Measurements from ENCODE around the gene EFNA5. TPM values are rescaled to one million over a fixed set of nuclear protein-coding genes. Genes with fewer than 3 reads are reported as not detected.

The EFNA5 gene
- total RNA-seq, 2 donors from 2014 or later, result 9.7 to 11.1 TPM

- TF ChIP-seq, protein P1, sequence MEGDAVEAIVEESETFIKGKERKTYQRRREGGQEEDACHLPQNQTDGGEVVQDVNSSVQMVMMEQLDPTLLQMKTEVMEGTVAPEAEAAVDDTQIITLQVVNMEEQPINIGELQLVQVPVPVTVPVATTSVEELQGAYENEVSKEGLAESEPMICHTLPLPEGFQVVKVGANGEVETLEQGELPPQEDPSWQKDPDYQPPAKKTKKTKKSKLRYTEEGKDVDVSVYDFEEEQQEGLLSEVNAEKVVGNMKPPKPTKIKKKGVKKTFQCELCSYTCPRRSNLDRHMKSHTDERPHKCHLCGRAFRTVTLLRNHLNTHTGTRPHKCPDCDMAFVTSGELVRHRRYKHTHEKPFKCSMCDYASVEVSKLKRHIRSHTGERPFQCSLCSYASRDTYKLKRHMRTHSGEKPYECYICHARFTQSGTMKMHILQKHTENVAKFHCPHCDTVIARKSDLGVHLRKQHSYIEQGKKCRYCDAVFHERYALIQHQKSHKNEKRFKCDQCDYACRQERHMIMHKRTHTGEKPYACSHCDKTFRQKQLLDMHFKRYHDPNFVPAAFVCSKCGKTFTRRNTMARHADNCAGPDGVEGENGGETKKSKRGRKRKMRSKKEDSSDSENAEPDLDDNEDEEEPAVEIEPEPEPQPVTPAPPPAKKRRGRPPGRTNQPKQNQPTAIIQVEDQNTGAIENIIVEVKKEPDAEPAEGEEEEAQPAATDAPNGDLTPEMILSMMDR (IDR thresholded peaks at IDR 0.05), result no peak
- intact Hi-C loops (cut with DNase I), result no loop called here
These were observed 117.6 kb downstream of the EFNA5 start for GRCh38 chr5:107553117-107553555.

DNA sequence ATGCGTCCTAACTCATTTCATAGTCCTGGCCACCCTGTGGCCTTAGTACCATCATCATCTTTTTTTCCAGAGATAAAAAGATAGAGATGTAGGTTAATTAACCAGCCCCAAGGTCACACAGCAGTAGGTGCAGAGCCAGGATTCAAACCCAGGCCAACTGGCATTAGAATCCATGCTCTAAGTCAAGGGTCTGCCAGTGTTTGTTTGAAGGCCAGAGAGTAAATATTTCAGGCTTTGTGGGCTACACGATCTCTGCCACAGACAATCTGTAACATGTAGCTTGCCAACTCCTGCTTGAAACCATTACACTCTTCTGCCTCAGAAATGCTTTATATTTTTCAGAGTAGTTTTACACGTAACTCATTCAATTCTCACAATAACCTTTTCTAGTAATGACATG is 119.6 kb downstream of the EFNA5 start:
- Histone ChIP-seq H3K27ac (no peak overlapping the region), H3K36me3 (no peaks in the 10 kb centered on the region), H3K9ac (ENCODE audit: low read depth in 2 of 2, low read length in 2 of 2) (no peak overlapping the region), H3K9me3 (no peaks in the 10 kb centered on the region), H3K4me1 (no peaks in the 10 kb centered on the region), H3K4me3 (no peak overlapping the region), H3K27me3 (no peaks in the 10 kb centered on the region)
- intact Hi-C loops (cut with DNase I), result no loop called here
- TF ChIP-seq, protein P1 (IDR thresholded peaks at IDR 0.05), result no peak
- no peak for DNase-seq

More at GRCh38 chr5:107553117-107553555, 117.6 kb downstream of the EFNA5 start:
- no peaks in the 10 kb centered on the region for H3K27me3 ChIP-seq
- H3K9ac ChIP-seq (ENCODE audit: low read depth in 2 of 2, low read length in 2 of 2), result no peak overlapping the region
- H3K4me1 ChIP-seq, result no peaks in the 10 kb centered on the region
- no peak overlapping the region for H3K4me3 ChIP-seq
- H3K9me3 ChIP-seq, result no peaks in the 10 kb centered on the region
- no peak for DNase-seq
- no peak overlapping the region for H3K27ac ChIP-seq
- H3K36me3 ChIP-seq, result no peaks in the 10 kb centered on the region

DNA sequence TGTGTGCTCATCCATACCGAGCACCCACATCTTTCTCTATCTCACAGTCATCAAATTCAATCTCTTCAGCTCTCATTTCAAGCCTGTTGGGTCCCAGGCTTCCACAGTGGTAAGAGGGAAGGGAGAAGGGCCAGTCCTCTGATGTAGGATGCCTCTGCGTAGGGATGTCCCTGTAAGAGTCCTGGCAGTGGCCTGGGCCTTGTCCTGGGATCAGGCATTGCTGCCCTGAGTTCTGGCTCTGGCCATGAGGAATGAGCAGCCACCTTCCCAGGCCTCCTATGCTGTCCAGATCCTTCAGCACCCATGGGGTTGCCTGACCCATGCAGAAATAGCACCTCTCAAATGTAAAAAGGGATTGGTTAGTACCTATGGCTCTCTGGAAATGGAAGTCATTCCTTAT is 121.2 kb downstream of the EFNA5 start:
- no peak overlapping the region for H3K27ac ChIP-seq
- no peak overlapping the region for H3K4me3 ChIP-seq
- TF ChIP-seq, protein P1 (IDR thresholded peaks at IDR 0.05), result no peak
- H3K36me3 ChIP-seq, result no peaks in the 10 kb centered on the region
- H3K27me3 ChIP-seq, result no peaks in the 10 kb centered on the region
- DNase-seq, result no peak
- no peaks in the 10 kb centered on the region for H3K4me1 ChIP-seq
- H3K9me3 ChIP-seq, result no peaks in the 10 kb centered on the region
- H3K9ac ChIP-seq (ENCODE audit: low read depth in 2 of 2, low read length in 2 of 2), result no peak overlapping the region
- intact Hi-C loops (cut with DNase I), result no loop called here

DNA sequence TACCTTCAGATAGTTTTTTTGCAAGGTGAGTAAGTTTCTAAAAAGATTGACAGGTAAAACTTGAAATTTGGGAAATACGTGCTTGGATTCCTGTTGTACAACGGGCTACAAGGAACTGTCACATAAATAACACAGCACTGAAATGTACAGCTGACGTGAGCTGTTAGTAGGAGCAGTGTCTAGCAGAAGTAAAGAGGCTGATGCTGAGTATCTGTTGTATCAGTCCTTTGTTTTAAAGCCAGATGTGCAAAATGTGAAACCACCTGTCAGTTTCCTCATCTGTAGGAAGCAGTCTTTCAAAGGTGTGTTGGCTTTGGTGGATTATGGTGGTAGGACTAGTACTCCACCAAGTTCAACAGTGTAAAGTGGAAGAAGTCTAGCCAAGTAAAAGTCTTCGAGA is 122.3 kb downstream of the EFNA5 start:
- no peaks in the 10 kb centered on the region for H3K36me3 ChIP-seq
- TF ChIP-seq, protein P1 (IDR thresholded peaks at IDR 0.05), result no peak
- no peaks in the 10 kb centered on the region for H3K27me3 ChIP-seq
- no peak overlapping the region for H3K27ac ChIP-seq
- no peak overlapping the region for H3K4me3 ChIP-seq
- intact Hi-C loops (cut with DNase I), result no loop called here
- no peak overlapping the region for H3K9ac ChIP-seq (ENCODE audit: low read depth in 2 of 2, low read length in 2 of 2)
- no peaks in the 10 kb centered on the region for H3K4me1 ChIP-seq
- no peaks in the 10 kb centered on the region for H3K9me3 ChIP-seq
- DNase-seq, result no peak

DNA sequence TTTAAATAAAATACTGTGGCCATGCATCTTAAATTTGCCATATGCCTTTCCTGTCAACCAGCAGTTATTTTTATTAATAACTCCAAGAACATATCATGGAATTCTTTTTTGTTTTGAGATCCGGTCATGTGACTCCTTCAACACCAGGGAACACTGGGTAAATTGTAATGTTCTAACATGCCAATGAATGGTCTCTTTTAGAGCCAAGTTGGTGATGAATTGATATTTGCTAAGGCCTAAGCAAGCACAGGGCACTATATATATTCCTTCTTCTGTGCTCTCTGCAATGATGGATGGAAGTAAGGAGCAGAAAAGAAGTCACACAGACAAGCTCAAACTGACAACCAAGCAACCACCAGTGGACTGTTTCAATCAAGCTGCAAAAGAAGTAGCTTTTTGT is 124.0 kb downstream of the EFNA5 start:
- no peaks in the 10 kb centered on the region for H3K4me1 ChIP-seq
- no peak overlapping the region for H3K9ac ChIP-seq (ENCODE audit: low read depth in 2 of 2, low read length in 2 of 2)
- H3K27ac ChIP-seq, result no peak overlapping the region
- no peaks in the 10 kb centered on the region for H3K9me3 ChIP-seq
- TF ChIP-seq, protein P1 (IDR thresholded peaks at IDR 0.05), result no peak
- no peak overlapping the region for H3K4me3 ChIP-seq
- H3K27me3 ChIP-seq, result no peaks in the 10 kb centered on the region
- DNase-seq, result no peak
- no peaks in the 10 kb centered on the region for H3K36me3 ChIP-seq
- intact Hi-C loops (cut with DNase I), result no loop called here

DNA sequence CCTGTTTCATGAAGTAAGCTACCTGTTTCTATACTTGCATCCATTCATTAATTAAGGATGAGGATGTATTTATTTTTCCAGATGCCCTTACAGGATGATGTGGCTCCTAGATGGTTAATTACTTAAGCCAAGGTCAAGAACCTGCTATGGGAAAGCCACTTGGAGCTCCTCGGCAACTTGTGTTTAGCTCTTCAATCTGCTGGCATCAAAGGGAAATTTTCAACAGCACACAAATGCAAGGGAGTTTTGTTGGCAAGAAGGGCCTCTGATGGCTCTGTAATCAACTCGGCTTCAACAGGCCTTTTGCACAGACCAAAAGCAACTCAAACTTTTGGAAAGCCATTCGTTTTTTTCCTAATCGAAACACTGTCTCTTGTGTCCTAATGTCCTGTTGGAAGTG is 125.3 kb downstream of the EFNA5 start:
- DNase-seq, result no peak
- no peak overlapping the region for H3K4me3 ChIP-seq
- H3K27ac ChIP-seq, result no peak overlapping the region
- no peaks in the 10 kb centered on the region for H3K27me3 ChIP-seq
- intact Hi-C loops (cut with DNase I), result no loop called here
- H3K9ac ChIP-seq (ENCODE audit: low read depth in 2 of 2, low read length in 2 of 2), result no peak overlapping the region
- no peaks in the 10 kb centered on the region for H3K36me3 ChIP-seq
- TF ChIP-seq, protein P1 (IDR thresholded peaks at IDR 0.05), result no peak
- no peaks in the 10 kb centered on the region for H3K9me3 ChIP-seq
- no peaks in the 10 kb centered on the region for H3K4me1 ChIP-seq

All from colonic mucosa (tissue), 4 donors.